ENCODE results near the gene ING5. TPM values are rescaled to one million over a fixed set of nuclear protein-coding genes. Genes with fewer than 3 reads are reported as not detected.

Gene ING5
- total RNA-seq, 1 donor from 2014 or later, result 25.6 TPM

- TF ChIP-seq CTCF (IDR thresholded peaks at IDR 0.05; ENCODE audit: insufficient read depth, low read length, poor library complexity, severe bottlenecking), result no peak
- DNase-seq (ENCODE audit: low read depth), result no peak
- no peaks in the 10 kb centered on the region for H3K27me3 ChIP-seq (ENCODE audit: control insufficient read depth, insufficient read depth, low read length)
- no peak overlapping the region for H3K4me3 ChIP-seq (ENCODE audit: low read depth, low read length)
- no peaks in the 10 kb centered on the region for H3K36me3 ChIP-seq (ENCODE audit: control insufficient read depth, insufficient read depth, low read length)
Measured at GRCh38 chr2:241690202-241690717, 11.6 kb upstream of the ING5 start.

GRCh38 chr2:241692448-241692847, 9.4 kb upstream of the ING5 start:
- DNase-seq (ENCODE audit: low read depth), result no peak
- H3K27me3 ChIP-seq (ENCODE audit: control insufficient read depth, insufficient read depth, low read length), result no peaks in the 10 kb centered on the region
- H3K36me3 ChIP-seq (ENCODE audit: control insufficient read depth, insufficient read depth, low read length), result no peaks in the 10 kb centered on the region
- H3K4me3 ChIP-seq (ENCODE audit: low read depth, low read length), result no peak overlapping the region
- no peak for TF ChIP-seq CTCF (IDR thresholded peaks at IDR 0.05; ENCODE audit: insufficient read depth, low read length, poor library complexity, severe bottlenecking)

- Histone ChIP-seq H3K4me3 (ENCODE audit: low read depth, low read length) (no peak overlapping the region), H3K27me3 (ENCODE audit: control insufficient read depth, insufficient read depth, low read length) (no peaks in the 10 kb centered on the region), H3K36me3 (ENCODE audit: control insufficient read depth, insufficient read depth, low read length) (no peaks in the 10 kb centered on the region)
- TF ChIP-seq CTCF (IDR thresholded peaks at IDR 0.05; ENCODE audit: insufficient read depth, low read length, poor library complexity, severe bottlenecking), result no peak
- DNase-seq (ENCODE audit: low read depth), result no peak
Measured at GRCh38 chr2:241695651-241696050, 6.2 kb upstream of the ING5 start.

GRCh38 chr2:241701149-241701398, 765 bp upstream of the ING5 start:
- peak overlapping the region; percentile 88 for H3K4me3 ChIP-seq (ENCODE audit: low read depth, low read length)
- no peak for TF ChIP-seq CTCF (IDR thresholded peaks at IDR 0.05; ENCODE audit: insufficient read depth, low read length, poor library complexity, severe bottlenecking)

GRCh38 chr2:241702155-241703031, 554 bp downstream of the ING5 start:
- peak overlapping the region; percentile 61 for H3K4me3 ChIP-seq (ENCODE audit: low read depth, low read length)
- peak; percentile 61 for TF ChIP-seq CTCF (IDR thresholded peaks at IDR 0.05; ENCODE audit: insufficient read depth, low read length, poor library complexity, severe bottlenecking)
- no peaks in the 10 kb centered on the region for H3K36me3 ChIP-seq (ENCODE audit: control insufficient read depth, insufficient read depth, low read length)
- DNase-seq (ENCODE audit: low read depth), result no peak
- no peaks in the 10 kb centered on the region for H3K27me3 ChIP-seq (ENCODE audit: control insufficient read depth, insufficient read depth, low read length)

More at GRCh38 chr2:241701149-241701398, 765 bp upstream of the ING5 start:
- no peaks in the 10 kb centered on the region for H3K27me3 ChIP-seq (ENCODE audit: control insufficient read depth, insufficient read depth, low read length)
- no peak for DNase-seq (ENCODE audit: low read depth)
- no peaks in the 10 kb centered on the region for H3K36me3 ChIP-seq (ENCODE audit: control insufficient read depth, insufficient read depth, low read length)
